Epithelial cell of prostate (primary cell): Measurements from ENCODE around the gene TMEM82.

Source experiments
- DNase-seq: peaks from one replicate; pipeline ENCODE4 v3.0.0-alpha.2; 2011; ENCODE audit warnings: low read depth, low spot score
- H3K27ac ChIP-seq: fragments of 450-650 bp; 2 replicates; pipeline ENCODE4 v1.5.1; 2017; ENCODE audit warnings: mild to moderate bottlenecking

Gene TMEM82

GRCh38 chr1:15719381-15720120, 22.7 kb upstream of the TMEM82 start:
- H3K27ac ChIP-seq, result no peak overlapping the region
- no peak for DNase-seq

- H3K27ac ChIP-seq, result no peak overlapping the region
- DNase-seq, result no peak
Observed at GRCh38 chr1:15720861-15721260, 21.4 kb upstream of the TMEM82 start.

- H3K27ac ChIP-seq, result no peak overlapping the region
- DNase-seq, result no peak
Observed at GRCh38 chr1:15722411-15722810, 19.9 kb upstream of the TMEM82 start.

GRCh38 chr1:15722836-15723532, 19.3 kb upstream of the TMEM82 start:
- no peak overlapping the region for H3K27ac ChIP-seq
- DNase-seq, result no peak

- DNase-seq, result no peak
- no peak overlapping the region for H3K27ac ChIP-seq
Observed at GRCh38 chr1:15723631-15724246, 18.6 kb upstream of the TMEM82 start.

- DNase-seq, result no peak
- no peak overlapping the region for H3K27ac ChIP-seq
Observed at GRCh38 chr1:15724949-15725880, 17.1 kb upstream of the TMEM82 start.

GRCh38 chr1:15726508-15726907, 15.8 kb upstream of the TMEM82 start:
- no peak for DNase-seq
- no peak overlapping the region for H3K27ac ChIP-seq

GRCh38 chr1:15727021-15727420, 15.3 kb upstream of the TMEM82 start:
- no peak for DNase-seq
- H3K27ac ChIP-seq, result no peak overlapping the region

GRCh38 chr1:15727424-15727823, 14.9 kb upstream of the TMEM82 start:
- DNase-seq, result no peak
- H3K27ac ChIP-seq, result no peak overlapping the region

GRCh38 chr1:15727866-15728534, 14.3 kb upstream of the TMEM82 start:
- no peak overlapping the region for H3K27ac ChIP-seq
- DNase-seq, result no peak

- no peak for DNase-seq
- no peak overlapping the region for H3K27ac ChIP-seq
Observed at GRCh38 chr1:15728937-15729657, 13.2 kb upstream of the TMEM82 start.

- H3K27ac ChIP-seq, result no peak overlapping the region
- DNase-seq, result no peak
Observed at GRCh38 chr1:15730423-15730822, 11.9 kb upstream of the TMEM82 start.

GRCh38 chr1:15730936-15731335, 11.4 kb upstream of the TMEM82 start:
- H3K27ac ChIP-seq, result no peak overlapping the region
- no peak for DNase-seq

GRCh38 chr1:15731735-15732685, 10.3 kb upstream of the TMEM82 start:
- no peak for DNase-seq
- H3K27ac ChIP-seq, result no peak overlapping the region

GRCh38 chr1:15732686-15733081, 9.6 kb upstream of the TMEM82 start:
- no peak for DNase-seq
- H3K27ac ChIP-seq, result no peak overlapping the region

GRCh38 chr1:15733218-15733725, 9.0 kb upstream of the TMEM82 start:
- H3K27ac ChIP-seq, result no peak overlapping the region

GRCh38 chr1:15733726-15734226, 8.5 kb upstream of the TMEM82 start:
- no peak for DNase-seq
- no peak overlapping the region for H3K27ac ChIP-seq

More at GRCh38 chr1:15733218-15733725, 9.0 kb upstream of the TMEM82 start:
- DNase-seq, result no peak

- no peak for DNase-seq
- H3K27ac ChIP-seq, result no peak overlapping the region
Observed at GRCh38 chr1:15734296-15734695, 8.0 kb upstream of the TMEM82 start.
